ENCODE data around the gene CCR8.

DNA sequence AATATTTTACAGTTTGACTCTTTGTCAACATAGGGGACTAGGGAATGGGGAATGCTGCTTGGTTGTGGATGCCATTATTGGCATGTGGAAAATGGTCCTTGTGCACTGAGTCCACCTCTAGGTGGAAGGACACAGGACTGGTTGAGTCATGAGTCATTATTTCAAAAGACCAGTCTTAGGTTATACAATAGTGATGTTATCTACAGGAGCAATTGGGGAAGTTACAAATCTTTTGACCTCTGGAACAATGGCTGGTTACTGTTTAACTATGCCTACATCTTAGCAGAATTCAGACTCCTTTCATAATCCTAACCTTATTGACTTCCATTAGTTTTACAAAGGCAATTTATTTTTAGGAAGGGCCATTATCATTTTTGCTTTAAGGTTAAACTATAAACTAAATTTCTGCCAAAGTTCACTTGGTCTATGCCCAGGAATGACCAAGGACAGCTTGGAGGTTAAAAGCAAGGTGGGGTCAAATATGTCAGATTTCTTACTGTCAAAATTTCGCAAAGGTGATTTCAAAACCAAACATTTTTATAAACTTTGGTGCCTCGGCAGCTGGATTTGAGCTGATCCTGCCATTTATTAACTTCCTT, 11.8 kb upstream of the CCR8 start:
- TF ChIP-seq EZH2 (IDR thresholded peaks at IDR 0.05; ENCODE audit: low read length, unreplicated experiment): no peak
- TF ChIP-seq, protein P1, sequence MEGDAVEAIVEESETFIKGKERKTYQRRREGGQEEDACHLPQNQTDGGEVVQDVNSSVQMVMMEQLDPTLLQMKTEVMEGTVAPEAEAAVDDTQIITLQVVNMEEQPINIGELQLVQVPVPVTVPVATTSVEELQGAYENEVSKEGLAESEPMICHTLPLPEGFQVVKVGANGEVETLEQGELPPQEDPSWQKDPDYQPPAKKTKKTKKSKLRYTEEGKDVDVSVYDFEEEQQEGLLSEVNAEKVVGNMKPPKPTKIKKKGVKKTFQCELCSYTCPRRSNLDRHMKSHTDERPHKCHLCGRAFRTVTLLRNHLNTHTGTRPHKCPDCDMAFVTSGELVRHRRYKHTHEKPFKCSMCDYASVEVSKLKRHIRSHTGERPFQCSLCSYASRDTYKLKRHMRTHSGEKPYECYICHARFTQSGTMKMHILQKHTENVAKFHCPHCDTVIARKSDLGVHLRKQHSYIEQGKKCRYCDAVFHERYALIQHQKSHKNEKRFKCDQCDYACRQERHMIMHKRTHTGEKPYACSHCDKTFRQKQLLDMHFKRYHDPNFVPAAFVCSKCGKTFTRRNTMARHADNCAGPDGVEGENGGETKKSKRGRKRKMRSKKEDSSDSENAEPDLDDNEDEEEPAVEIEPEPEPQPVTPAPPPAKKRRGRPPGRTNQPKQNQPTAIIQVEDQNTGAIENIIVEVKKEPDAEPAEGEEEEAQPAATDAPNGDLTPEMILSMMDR (conservative IDR thresholded peaks at IDR 0.05; ENCODE audit: low read depth, low read length): no peak

All from PC-3 (cell line).